ENCODE results near the gene MS4A15. TPM values are rescaled to one million over a fixed set of nuclear protein-coding genes. Genes with fewer than 3 reads are reported as not detected.
A peak's percentile ranks its signal among the peaks of the same experiment; 100 is the strongest.

MS4A15 gene
- total and polyA plus RNA-seq, 9 of the 15 experiments (the other 6 are each of a cell fraction or from before 2014, with no cell fraction given) = not detected

DNA sequence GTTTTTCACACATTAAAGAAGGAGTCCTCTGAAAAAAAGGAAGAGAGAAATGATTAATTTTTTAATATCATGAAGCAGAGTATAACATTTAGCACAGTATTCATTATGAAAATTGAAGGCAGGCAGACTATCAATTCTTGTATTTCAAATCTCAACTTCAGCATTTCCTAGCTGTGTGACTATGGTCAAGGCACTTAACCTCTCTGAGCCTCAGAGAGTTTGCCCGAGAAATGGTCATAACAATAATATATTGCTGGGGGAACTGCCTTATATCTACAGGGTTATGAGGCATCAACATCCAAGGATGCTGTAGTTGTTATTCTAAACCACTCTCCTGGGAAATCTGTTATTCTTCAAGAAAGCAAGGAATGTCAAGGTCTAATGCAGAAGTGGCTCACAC, 31.1 kb upstream of the MS4A15 start:
- no peaks in the 10 kb centered on the region for H3K36me3 ChIP-seq (ENCODE audit: control insufficient read depth, insufficient read depth, low read length)
- in situ Hi-C loops (cut with MboI) = no loop called here
- H3K4me3 ChIP-seq = no peak overlapping the region
- peaks cover 22 to 36% of the 10 kb centered on the region in 2 experiments for H3K27me3 ChIP-seq (ENCODE audit: control insufficient read depth in 2 of 2, insufficient read depth in 2 of 2, low read length in 2 of 2)
- H3K27ac ChIP-seq (ENCODE audit: extremely low read depth, low read depth, low read length) = no peak overlapping the region
- no peaks in the 10 kb centered on the region for H4K20me1 ChIP-seq (replicated peaks; ENCODE audit: control insufficient read depth, insufficient read depth, low read length)
- no peaks in the 10 kb centered on the region for H3K79me2 ChIP-seq (ENCODE audit: control insufficient read depth, insufficient read depth, low read length)
- ChIA-PET POLR2A (interaction anchor here (0.7 kb wide), 1 partner anchor 18 kb away, joined by 3 read pairs; no protein-coding TSS in a partner anchor), CTCF (ENCODE audit: low intra/inter-chr PET ratio) (no interaction called here)
- TF ChIP-seq ZFP36 (IDR thresholded peaks at IDR 0.05; ENCODE audit: low read depth, low read length, partially characterized antibody) (peak; percentile 74), BCOR (IDR thresholded peaks at IDR 0.05) (peak; percentile 57; the same call in 1 of the 2 replicates), RBM25 (IDR thresholded peaks at IDR 0.05; ENCODE audit: low read depth, low read length, severe bottlenecking) (peak; percentile 98), ZNF224 (CRISPR knock-in tag; IDR thresholded peaks at IDR 0.05) (no peak)
- no peaks in the 10 kb centered on the region for H3K9me1 ChIP-seq (ENCODE audit: control insufficient read depth, insufficient read depth, low read length)
- no peak for FAIRE-seq
- H3K9me3 ChIP-seq (replicated peaks; ENCODE audit: control insufficient read depth, insufficient read depth, low read depth, low read length) = no peaks in the 10 kb centered on the region
- BruUV-seq (replicated peaks) = no TSS peak
- WGBS (ENCODE audit: insufficient coverage, low coverage, missing lambda C conversion rate) = 0% methylated on average over 1 of the region's 1 CpG
- no peak for ATAC-seq
- no peak overlapping the region for H3K4me2 ChIP-seq (ENCODE audit: insufficient read depth, low read length)
- DNase-seq (ENCODE audit: extremely low read depth in 1 of 4, low spot score in 3 of 4) = no peak
- no peak overlapping the region for H2AFZ ChIP-seq (ENCODE audit: low read depth, low read length)
- intact Hi-C loops (cut with micrococcal nuclease) = no loop called here
- H3K4me1 ChIP-seq (replicated peaks in 1 of 2; ENCODE audit: control insufficient read depth in 2 of 2, insufficient read depth in 2 of 2, low read length in 2 of 2) = no peaks in the 10 kb centered on the region
- H3K9ac ChIP-seq (ENCODE audit: insufficient read depth in 1 of 2, low read depth in 2 of 2, low read length in 2 of 2) = no peak overlapping the region

DNA sequence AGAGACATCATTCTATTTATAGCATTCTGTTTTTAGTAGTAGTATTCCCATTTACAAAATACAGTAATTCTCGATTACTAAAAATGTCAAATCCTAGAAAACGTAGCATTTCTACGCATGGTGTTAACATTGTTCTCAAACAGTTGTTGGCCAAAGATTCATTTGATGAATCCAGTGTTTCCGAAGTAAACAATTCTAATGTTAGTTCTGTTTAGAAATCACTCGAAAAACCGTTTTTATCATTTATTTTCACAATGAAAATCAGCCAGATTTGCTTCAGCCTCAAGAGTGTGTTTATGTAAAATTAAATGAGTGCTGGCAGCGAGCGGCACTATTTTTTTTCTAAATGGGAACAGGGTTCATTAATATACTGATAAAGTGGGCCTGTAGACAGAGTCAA, 25.1 kb upstream of the MS4A15 start:
- H3K4me3 ChIP-seq = no peak overlapping the region
- H3K27me3 ChIP-seq (ENCODE audit: control insufficient read depth in 2 of 2, insufficient read depth in 2 of 2, low read length in 2 of 2) = peaks cover 15 to 30% of the 10 kb centered on the region in 2 experiments
- H3K4me1 ChIP-seq (replicated peaks in 1 of 2; ENCODE audit: control insufficient read depth in 2 of 2, insufficient read depth in 2 of 2, low read length in 2 of 2) = no peaks in the 10 kb centered on the region
- POLR2A ChIA-PET = no interaction called here
- CTCF ChIA-PET (ENCODE audit: low intra/inter-chr PET ratio) = no interaction called here
- H3K9ac ChIP-seq (ENCODE audit: insufficient read depth in 1 of 2, low read depth in 2 of 2, low read length in 2 of 2) = no peak overlapping the region
- intact Hi-C loops (cut with micrococcal nuclease) (no loop called here), in situ Hi-C loops (cut with MboI) (no loop called here)
- WGBS (ENCODE audit: insufficient coverage, low coverage, missing lambda C conversion rate) = 2% methylated on average over 8 of the region's 8 CpGs
- no peak overlapping the region for H3K4me2 ChIP-seq (ENCODE audit: insufficient read depth, low read length)
- H3K27ac ChIP-seq (ENCODE audit: extremely low read depth, low read depth, low read length) = no peak overlapping the region
- DNase-seq (ENCODE audit: extremely low read depth in 1 of 4, low spot score in 3 of 4) (no peak), ATAC-seq (no peak), FAIRE-seq (no peak)
- H3K9me3 ChIP-seq (replicated peaks; ENCODE audit: control insufficient read depth, insufficient read depth, low read depth, low read length) = no peaks in the 10 kb centered on the region
- H3K36me3 ChIP-seq (ENCODE audit: control insufficient read depth, insufficient read depth, low read length) = no peaks in the 10 kb centered on the region
- BruUV-seq (replicated peaks) = no TSS peak
- H4K20me1 ChIP-seq (replicated peaks; ENCODE audit: control insufficient read depth, insufficient read depth, low read length) = no peaks in the 10 kb centered on the region
- H3K79me2 ChIP-seq (ENCODE audit: control insufficient read depth, insufficient read depth, low read length) = no peaks in the 10 kb centered on the region
- H2AFZ ChIP-seq (ENCODE audit: low read depth, low read length) = no peak overlapping the region
- H3K9me1 ChIP-seq (ENCODE audit: control insufficient read depth, insufficient read depth, low read length) = no peaks in the 10 kb centered on the region
- TF ChIP-seq, protein P1, sequence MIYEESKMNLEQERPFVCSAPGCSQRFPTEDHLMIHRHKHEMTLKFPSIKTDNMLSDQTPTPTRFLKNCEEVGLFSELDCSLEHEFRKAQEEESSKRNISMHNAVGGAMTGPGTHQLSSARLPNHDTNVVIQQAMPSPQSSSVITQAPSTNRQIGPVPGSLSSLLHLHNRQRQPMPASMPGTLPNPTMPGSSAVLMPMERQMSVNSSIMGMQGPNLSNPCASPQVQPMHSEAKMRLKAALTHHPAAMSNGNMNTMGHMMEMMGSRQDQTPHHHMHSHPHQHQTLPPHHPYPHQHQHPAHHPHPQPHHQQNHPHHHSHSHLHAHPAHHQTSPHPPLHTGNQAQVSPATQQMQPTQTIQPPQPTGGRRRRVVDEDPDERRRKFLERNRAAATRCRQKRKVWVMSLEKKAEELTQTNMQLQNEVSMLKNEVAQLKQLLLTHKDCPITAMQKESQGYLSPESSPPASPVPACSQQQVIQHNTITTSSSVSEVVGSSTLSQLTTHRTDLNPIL (CRISPR knock-in tag; IDR thresholded peaks at IDR 0.05) = no peak
- TF ChIP-seq NR2C1 (IDR thresholded peaks at IDR 0.05) (no peak), NR2C1 (tag; IDR thresholded peaks at IDR 0.05) (no peak), BHLHE40 (IDR thresholded peaks at IDR 0.05; ENCODE audit: low read length) (no peak), KDM4B (IDR thresholded peaks at IDR 0.05; ENCODE audit: borderline replicate concordance in 2 of 2, low read depth in 1 of 2) (no peak), ZNF445 (CRISPR knock-in tag; IDR thresholded peaks at IDR 0.05; ENCODE audit: low read depth) (no peak), RBFOX2 (IDR thresholded peaks at IDR 0.05; ENCODE audit: low read depth, low read length) (no peak), TEAD4 (IDR thresholded peaks at IDR 0.05; ENCODE audit: low read length) (no peak), TEAD4 (CRISPR knock-in tag; IDR thresholded peaks at IDR 0.05; ENCODE audit: borderline replicate concordance) (no peak)
- TF ChIP-seq, protein P2, sequence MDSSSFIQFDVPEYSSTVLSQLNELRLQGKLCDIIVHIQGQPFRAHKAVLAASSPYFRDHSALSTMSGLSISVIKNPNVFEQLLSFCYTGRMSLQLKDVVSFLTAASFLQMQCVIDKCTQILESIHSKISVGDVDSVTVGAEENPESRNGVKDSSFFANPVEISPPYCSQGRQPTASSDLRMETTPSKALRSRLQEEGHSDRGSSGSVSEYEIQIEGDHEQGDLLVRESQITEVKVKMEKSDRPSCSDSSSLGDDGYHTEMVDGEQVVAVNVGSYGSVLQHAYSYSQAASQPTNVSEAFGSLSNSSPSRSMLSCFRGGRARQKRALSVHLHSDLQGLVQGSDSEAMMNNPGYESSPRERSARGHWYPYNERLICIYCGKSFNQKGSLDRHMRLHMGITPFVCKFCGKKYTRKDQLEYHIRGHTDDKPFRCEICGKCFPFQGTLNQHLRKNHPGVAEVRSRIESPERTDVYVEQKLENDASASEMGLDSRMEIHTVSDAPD (CRISPR knock-in tag; IDR thresholded peaks at IDR 0.05) = no peak

Measured in K562 (cell line).